ENCODE measurements around the gene MBD5.
A peak's percentile ranks its signal among the peaks of the same experiment; 100 is the strongest.

The MBD5 gene

DNA sequence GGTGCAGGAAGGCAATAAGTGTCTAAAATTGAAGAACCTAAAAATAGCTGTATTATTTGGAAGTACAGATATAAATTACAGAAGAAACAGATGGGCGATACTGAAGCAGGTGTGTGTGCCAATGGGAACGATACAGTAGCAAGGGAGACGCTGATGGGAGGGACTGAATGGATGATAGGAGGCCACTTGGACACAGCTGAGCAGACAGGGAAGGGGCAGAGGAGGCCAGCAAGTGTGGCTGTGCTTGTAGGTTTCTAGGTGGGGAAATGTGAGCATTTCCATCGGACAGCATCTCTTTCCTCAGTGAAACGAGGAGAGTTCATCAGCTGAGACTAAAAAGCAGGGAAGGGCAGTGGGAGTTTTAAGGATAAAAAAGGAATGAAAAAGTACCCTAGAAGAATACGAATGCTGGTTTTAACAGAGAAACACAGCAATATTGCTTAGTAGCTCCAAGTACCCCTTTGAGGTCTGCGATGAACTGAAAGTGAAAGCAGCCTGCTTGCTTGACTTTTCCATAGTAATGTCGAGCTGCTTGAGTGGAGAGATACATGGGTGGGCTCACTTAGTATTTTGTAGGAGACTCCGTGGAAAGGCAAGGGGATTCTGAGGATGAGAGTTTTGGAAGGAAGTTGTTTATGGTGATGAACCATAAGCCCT lies 531.9 kb downstream of the MBD5 start:
- peaks cover 0 to 3% of the 10 kb centered on the region in 2 experiments for H3K27me3 ChIP-seq (ENCODE audit: control insufficient read depth in 1 of 2, insufficient read depth in 1 of 2, low read length in 2 of 2)
- H2AFZ ChIP-seq (ENCODE audit: low read depth, low read length), result no peak overlapping the region
- no peak overlapping the region for H2BK5ac ChIP-seq (ENCODE audit: low read depth, low read length, poor library complexity, severe bottlenecking)
- H3K23ac ChIP-seq (ENCODE audit: low read length in 2 of 2), result no peak overlapping the region
- peak overlapping the region in 1 of 2 experiments; percentile 78 for H3K4me3 ChIP-seq (ENCODE audit: insufficient read depth in 1 of 2, low read depth in 1 of 2, low read length in 2 of 2)
- no peaks in the 10 kb centered on the region for H3K36me3 ChIP-seq (ENCODE audit: control insufficient read depth in 1 of 2, insufficient read depth in 2 of 2, low read depth in 1 of 2, low read length in 2 of 2)
- H4K91ac ChIP-seq (ENCODE audit: low read length), result no peak overlapping the region
- no peak overlapping the region for H3K4ac ChIP-seq (ENCODE audit: low read depth in 1 of 2, low read length in 2 of 2)
- no peaks in the 10 kb centered on the region for H3K79me1 ChIP-seq (replicated peaks; ENCODE audit: low read length, poor library complexity, severe bottlenecking)
- no peak overlapping the region for H2BK120ac ChIP-seq (ENCODE audit: low read depth, low read length)
- no peak overlapping the region for H3K14ac ChIP-seq (ENCODE audit: low read length in 2 of 2)
- H3K4me1 ChIP-seq (ENCODE audit: control insufficient read depth, insufficient read depth, low read depth, low read length), result peaks cover 1% of the 10 kb centered on the region
- H3K9ac ChIP-seq (ENCODE audit: low read length), result peak overlapping the region; percentile 54
- no peak overlapping the region for H4K8ac ChIP-seq (ENCODE audit: low read length)
- no peak overlapping the region for H2BK15ac ChIP-seq (ENCODE audit: low read depth, poor library complexity, severe bottlenecking)
- H2AK5ac ChIP-seq (ENCODE audit: low read length, severe bottlenecking), result no peak overlapping the region
- no peaks in the 10 kb centered on the region for H3K9me3 ChIP-seq (ENCODE audit: control insufficient read depth, low read length)
- no peak overlapping the region for H3K27ac ChIP-seq (ENCODE audit: low read length, poor library complexity, severe bottlenecking)
- DNase-seq, result peak; percentile 34
- no peak overlapping the region for H3K4me2 ChIP-seq (ENCODE audit: low read length, poor library complexity, severe bottlenecking)
- H2BK12ac ChIP-seq (ENCODE audit: low read length in 2 of 2), result no peak overlapping the region
- WGBS, result 90% methylated on average over 9 of the region's 9 CpGs
- no peak overlapping the region for H3K18ac ChIP-seq (ENCODE audit: low read depth in 1 of 2, low read length in 2 of 2)

DNA sequence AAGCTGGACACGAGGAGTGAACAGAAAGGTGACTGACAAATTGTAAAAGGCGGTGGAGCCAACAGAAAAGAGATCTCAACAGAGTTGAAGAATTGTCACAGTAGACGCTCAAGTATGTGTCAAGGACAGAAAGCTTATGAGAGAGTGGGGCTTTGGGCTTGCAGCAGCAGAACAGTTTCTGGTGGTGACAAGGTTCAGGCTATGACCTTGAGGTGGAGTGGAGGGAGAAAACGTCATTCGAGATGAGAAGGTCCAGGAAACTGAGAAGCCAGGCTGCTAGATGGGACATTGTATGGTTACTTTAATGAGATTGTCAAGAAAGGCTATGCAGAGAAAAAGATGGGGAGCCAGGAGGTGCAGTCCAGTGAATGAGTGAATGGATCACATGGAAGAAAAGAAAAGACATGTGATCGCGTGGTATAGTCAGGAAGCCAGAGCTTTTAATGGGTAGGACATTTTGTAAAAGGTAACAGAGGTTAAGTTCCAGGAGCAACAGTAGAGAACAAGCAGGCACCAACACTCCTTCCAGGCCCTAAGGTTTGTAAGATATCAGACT lies 532.5 kb downstream of the MBD5 start:
- Histone ChIP-seq H3K9ac (ENCODE audit: low read length) (peak overlapping the region; percentile 54), H4K91ac (ENCODE audit: low read length) (no peak overlapping the region), H3K4me1 (ENCODE audit: control insufficient read depth, insufficient read depth, low read depth, low read length) (peaks cover 1% of the 10 kb centered on the region), H2AFZ (ENCODE audit: low read depth, low read length) (no peak overlapping the region), H2BK12ac (ENCODE audit: low read length in 2 of 2) (no peak overlapping the region), H2BK15ac (ENCODE audit: low read depth, poor library complexity, severe bottlenecking) (no peak overlapping the region), H4K8ac (ENCODE audit: low read length) (no peak overlapping the region), H2AK5ac (ENCODE audit: low read length, severe bottlenecking) (no peak overlapping the region), H3K79me1 (replicated peaks; ENCODE audit: low read length, poor library complexity, severe bottlenecking) (no peaks in the 10 kb centered on the region), H3K27me3 (ENCODE audit: control insufficient read depth in 1 of 2, insufficient read depth in 1 of 2, low read length in 2 of 2) (peaks cover 0 to 5% of the 10 kb centered on the region in 2 experiments), H3K4me3 (ENCODE audit: insufficient read depth in 1 of 2, low read depth in 1 of 2, low read length in 2 of 2) (peak overlapping the region in 1 of 2 experiments; percentile 78), H3K36me3 (ENCODE audit: control insufficient read depth in 1 of 2, insufficient read depth in 2 of 2, low read depth in 1 of 2, low read length in 2 of 2) (no peaks in the 10 kb centered on the region), H3K9me3 (ENCODE audit: control insufficient read depth, low read length) (no peaks in the 10 kb centered on the region), H3K18ac (ENCODE audit: low read depth in 1 of 2, low read length in 2 of 2) (peak overlapping the region in 1 of 2 experiments; percentile 12), H3K27ac (ENCODE audit: low read length, poor library complexity, severe bottlenecking) (no peak overlapping the region), H3K23ac (ENCODE audit: low read length in 2 of 2) (no peak overlapping the region), H3K4ac (ENCODE audit: low read depth in 1 of 2, low read length in 2 of 2) (peak overlapping the region in 1 of 2 experiments; percentile 25), H3K4me2 (ENCODE audit: low read length, poor library complexity, severe bottlenecking) (no peak overlapping the region), H2BK120ac (ENCODE audit: low read depth, low read length) (no peak overlapping the region), H3K14ac (ENCODE audit: low read length in 2 of 2) (no peak overlapping the region), H2BK5ac (ENCODE audit: low read depth, low read length, poor library complexity, severe bottlenecking) (no peak overlapping the region)
- 83% methylated on average over 7 of the region's 7 CpGs for WGBS
- no peak for DNase-seq

DNA sequence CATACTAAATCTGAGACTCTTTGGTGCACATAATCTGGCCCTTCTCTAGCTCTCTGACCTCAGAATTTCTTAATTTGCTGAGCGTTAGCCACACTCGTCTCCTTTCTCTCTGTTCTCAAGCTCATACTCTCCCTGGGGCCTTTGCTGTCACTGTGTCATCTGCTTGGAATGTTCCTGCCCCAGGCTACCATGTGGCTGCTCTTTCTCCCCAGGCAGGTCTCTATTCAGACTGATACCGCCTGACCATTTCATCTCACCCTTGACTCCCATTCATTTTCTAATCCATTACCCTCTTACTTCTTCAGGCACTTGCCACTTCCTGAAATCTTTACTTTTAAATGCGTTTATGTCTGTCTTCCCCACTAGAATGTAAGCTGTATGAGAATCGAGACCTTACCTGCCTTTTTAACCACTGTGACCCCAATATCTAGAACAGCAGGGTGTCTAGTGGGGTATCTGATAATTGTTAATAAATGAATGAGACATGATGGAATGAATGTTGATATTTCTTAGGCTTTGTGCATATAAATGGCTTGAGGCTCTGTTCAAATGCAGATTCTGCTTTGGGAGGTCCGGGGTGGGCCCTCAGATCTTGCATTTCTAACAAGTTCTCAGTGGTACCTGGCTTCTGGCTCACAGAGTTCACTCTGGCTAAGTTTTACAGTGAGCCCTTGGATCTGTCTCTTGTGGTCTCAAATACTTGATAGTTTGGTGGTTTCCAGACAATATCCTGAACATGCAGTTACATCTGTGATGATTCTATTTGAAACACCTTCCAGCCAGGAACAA lies 533.8 kb downstream of the MBD5 start:
- H2BK12ac ChIP-seq (ENCODE audit: low read length in 2 of 2), result no peak overlapping the region
- H3K4me2 ChIP-seq (ENCODE audit: low read length, poor library complexity, severe bottlenecking), result no peak overlapping the region
- no peaks in the 10 kb centered on the region for H3K9me3 ChIP-seq (ENCODE audit: control insufficient read depth, low read length)
- no peak overlapping the region for H3K18ac ChIP-seq (ENCODE audit: low read depth in 1 of 2, low read length in 2 of 2)
- no peaks in the 10 kb centered on the region for H3K36me3 ChIP-seq (ENCODE audit: control insufficient read depth in 1 of 2, insufficient read depth in 2 of 2, low read depth in 1 of 2, low read length in 2 of 2)
- no peaks in the 10 kb centered on the region for H3K79me1 ChIP-seq (replicated peaks; ENCODE audit: low read length, poor library complexity, severe bottlenecking)
- no peak overlapping the region for H4K91ac ChIP-seq (ENCODE audit: low read length)
- H2BK15ac ChIP-seq (ENCODE audit: low read depth, poor library complexity, severe bottlenecking), result no peak overlapping the region
- no peak overlapping the region for H3K27ac ChIP-seq (ENCODE audit: low read length, poor library complexity, severe bottlenecking)
- H3K9ac ChIP-seq (ENCODE audit: low read length), result no peak overlapping the region
- no peak overlapping the region for H2BK5ac ChIP-seq (ENCODE audit: low read depth, low read length, poor library complexity, severe bottlenecking)
- no peak overlapping the region for H3K14ac ChIP-seq (ENCODE audit: low read length in 2 of 2)
- H3K27me3 ChIP-seq (ENCODE audit: control insufficient read depth in 1 of 2, insufficient read depth in 1 of 2, low read length in 2 of 2), result peaks cover 0 to 5% of the 10 kb centered on the region in 2 experiments
- H2AK5ac ChIP-seq (ENCODE audit: low read length, severe bottlenecking), result no peak overlapping the region
- peaks cover 1% of the 10 kb centered on the region for H3K4me1 ChIP-seq (ENCODE audit: control insufficient read depth, insufficient read depth, low read depth, low read length)
- no peak overlapping the region for H3K4me3 ChIP-seq (ENCODE audit: insufficient read depth in 1 of 2, low read depth in 1 of 2, low read length in 2 of 2)
- no peak overlapping the region for H3K23ac ChIP-seq (ENCODE audit: low read length in 2 of 2)
- peak; percentile 61 for DNase-seq
- 39% methylated on average over 6 of the region's 6 CpGs for WGBS
- no peak overlapping the region for H3K4ac ChIP-seq (ENCODE audit: low read depth in 1 of 2, low read length in 2 of 2)
- H4K8ac ChIP-seq (ENCODE audit: low read length), result no peak overlapping the region
- no peak overlapping the region for H2AFZ ChIP-seq (ENCODE audit: low read depth, low read length)
- H2BK120ac ChIP-seq (ENCODE audit: low read depth, low read length), result no peak overlapping the region

DNA sequence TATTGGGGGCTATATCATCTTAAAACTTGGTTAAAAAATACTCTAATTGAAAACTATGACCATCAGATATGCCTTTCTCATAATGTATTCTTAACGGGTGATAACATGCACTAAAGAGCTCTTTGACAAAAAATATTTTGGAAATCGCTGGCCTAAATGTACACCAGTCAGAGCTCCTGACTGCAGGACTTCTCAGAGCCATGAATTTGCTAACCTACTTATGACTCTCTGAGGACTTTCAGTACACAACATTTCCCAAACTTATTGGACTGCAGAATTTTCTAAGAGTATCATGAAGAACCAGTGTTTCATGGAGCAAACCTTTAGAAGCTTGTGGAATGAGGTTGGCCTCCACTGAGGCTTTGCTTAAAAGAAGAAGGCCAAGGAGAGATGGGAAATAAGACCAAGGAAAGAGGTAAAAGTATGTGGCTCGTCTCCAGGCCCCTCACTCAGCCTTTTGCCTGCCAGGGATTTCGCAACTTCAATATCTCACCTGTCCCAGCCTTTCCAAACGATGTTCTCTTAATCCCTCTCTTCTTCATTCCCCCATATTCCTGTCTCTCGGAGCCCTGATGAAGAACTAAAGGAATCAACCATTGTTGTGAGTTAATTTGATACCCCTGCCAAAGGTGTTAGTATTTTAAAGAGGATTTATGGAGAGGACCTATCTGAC lies 534.9 kb downstream of the MBD5 start:
- Histone ChIP-seq H4K91ac (ENCODE audit: low read length) (no peak overlapping the region), H2BK12ac (ENCODE audit: low read length in 2 of 2) (no peak overlapping the region), H2AK5ac (ENCODE audit: low read length, severe bottlenecking) (no peak overlapping the region), H2AFZ (ENCODE audit: low read depth, low read length) (no peak overlapping the region), H3K79me1 (replicated peaks; ENCODE audit: low read length, poor library complexity, severe bottlenecking) (no peaks in the 10 kb centered on the region), H2BK5ac (ENCODE audit: low read depth, low read length, poor library complexity, severe bottlenecking) (no peak overlapping the region), H3K18ac (ENCODE audit: low read depth in 1 of 2, low read length in 2 of 2) (no peak overlapping the region), H3K4me1 (ENCODE audit: control insufficient read depth, insufficient read depth, low read depth, low read length) (peaks cover 1% of the 10 kb centered on the region), H3K4ac (ENCODE audit: low read depth in 1 of 2, low read length in 2 of 2) (no peak overlapping the region), H3K9ac (ENCODE audit: low read length) (no peak overlapping the region), H3K4me3 (ENCODE audit: insufficient read depth in 1 of 2, low read depth in 1 of 2, low read length in 2 of 2) (no peak overlapping the region), H3K23ac (ENCODE audit: low read length in 2 of 2) (no peak overlapping the region), H4K8ac (ENCODE audit: low read length) (no peak overlapping the region), H3K14ac (ENCODE audit: low read length in 2 of 2) (no peak overlapping the region), H3K9me3 (ENCODE audit: control insufficient read depth, low read length) (no peaks in the 10 kb centered on the region), H3K4me2 (ENCODE audit: low read length, poor library complexity, severe bottlenecking) (no peak overlapping the region), H3K36me3 (ENCODE audit: control insufficient read depth in 1 of 2, insufficient read depth in 2 of 2, low read depth in 1 of 2, low read length in 2 of 2) (no peaks in the 10 kb centered on the region), H2BK15ac (ENCODE audit: low read depth, poor library complexity, severe bottlenecking) (no peak overlapping the region), H2BK120ac (ENCODE audit: low read depth, low read length) (no peak overlapping the region), H3K27ac (ENCODE audit: low read length, poor library complexity, severe bottlenecking) (no peak overlapping the region), H3K27me3 (ENCODE audit: control insufficient read depth in 1 of 2, insufficient read depth in 1 of 2, low read length in 2 of 2) (peaks cover 0 to 5% of the 10 kb centered on the region in 2 experiments)
- 99% methylated on average over 5 of the region's 6 CpGs for WGBS
- DNase-seq, result no peak
